Activated naive CD8-positive, alpha-beta T cell (primary cell): ENCODE results near the gene CHMP2B.

Source experiments
- H3K27ac Mint-ChIP-seq: one replicate; pipeline ENCODE4 v1.8.0; 2021; ENCODE audit warnings: mixed read lengths
- H3K27me3 Mint-ChIP-seq: one replicate; pipeline ENCODE4 v1.8.0; 2021; ENCODE audit warnings: mixed read lengths
- H3K36me3 Mint-ChIP-seq: one replicate; pipeline ENCODE4 v1.8.0; 2021; ENCODE audit warnings: mixed read lengths
- H3K4me1 Mint-ChIP-seq: one replicate; pipeline ENCODE4 v1.8.0; 2021; ENCODE audit warnings: low read depth, mixed read lengths
- H3K4me3 Mint-ChIP-seq: one replicate; pipeline ENCODE4 v1.8.0; 2021; ENCODE audit warnings: mild to moderate bottlenecking, mixed read lengths
- H3K9me3 Mint-ChIP-seq: one replicate; pipeline ENCODE4 v1.8.0; 2021; ENCODE audit warnings: low read depth, mixed read lengths

Gene CHMP2B

DNA sequence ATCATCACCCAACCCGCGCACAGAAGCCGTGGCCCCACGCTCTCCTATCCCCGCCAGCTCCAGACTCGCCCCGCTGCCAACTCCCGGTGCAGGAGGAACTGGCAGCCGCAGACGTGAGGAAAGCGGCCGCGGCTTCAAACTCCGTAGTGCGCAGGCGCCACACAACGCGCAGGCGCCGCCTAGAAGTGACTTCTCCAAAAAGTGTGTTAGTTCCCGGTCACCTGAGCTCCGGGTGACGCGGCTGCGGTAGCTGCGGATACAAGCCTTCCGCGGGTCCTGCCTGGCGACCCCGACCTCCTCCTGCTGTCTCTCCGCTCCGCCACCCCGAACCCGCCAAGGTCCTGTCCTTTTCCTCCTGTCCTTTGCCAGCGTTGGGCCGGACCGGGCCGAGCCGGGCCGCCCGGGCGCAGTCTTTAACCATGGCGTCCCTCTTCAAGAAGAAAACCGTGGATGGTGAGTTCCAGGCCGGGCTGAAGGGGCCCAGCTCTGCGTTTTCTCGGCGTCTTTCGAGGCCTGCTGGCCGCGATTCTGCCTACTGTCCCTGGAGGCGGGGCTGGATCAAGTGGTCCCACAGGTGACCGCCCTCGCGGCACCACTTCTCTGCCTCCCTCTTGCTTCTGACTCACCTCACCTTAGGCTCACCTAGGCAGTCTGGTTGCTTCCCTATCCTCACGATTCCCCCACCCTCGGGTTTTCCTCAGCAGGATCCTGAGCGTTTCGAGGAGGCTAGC is at the start of gene CHMP2B:
Gene CHMP2B (plus strand): TSS at position 206 of the 731 bp plus-strand sequence. CDS start 214 bp downstream, at position 420.
- peaks cover 8% of the 10 kb centered on the region for H3K27me3 Mint-ChIP-seq
- peaks cover 43% of the 10 kb centered on the region for H3K4me1 Mint-ChIP-seq
- H3K9me3 Mint-ChIP-seq: peaks cover 4% of the 10 kb centered on the region
- H3K4me3 Mint-ChIP-seq: peak within 1 kb of the TSS; percentile 96
- H3K36me3 Mint-ChIP-seq: peaks cover 7% of the 10 kb centered on the region
- H3K27ac Mint-ChIP-seq: peak within 1 kb of the TSS; percentile 95

- Mint-ChIP-seq H3K4me3 (no peak overlapping the region), H3K27me3 (peaks cover 5% of the 10 kb centered on the region), H3K4me1 (no peaks in the 10 kb centered on the region), H3K27ac (no peak overlapping the region), H3K36me3 (no peaks in the 10 kb centered on the region), H3K9me3 (no peaks in the 10 kb centered on the region)
These were observed 47.5 kb upstream of the CHMP2B start for GRCh38 chr3:87179642-87180041.

DNA sequence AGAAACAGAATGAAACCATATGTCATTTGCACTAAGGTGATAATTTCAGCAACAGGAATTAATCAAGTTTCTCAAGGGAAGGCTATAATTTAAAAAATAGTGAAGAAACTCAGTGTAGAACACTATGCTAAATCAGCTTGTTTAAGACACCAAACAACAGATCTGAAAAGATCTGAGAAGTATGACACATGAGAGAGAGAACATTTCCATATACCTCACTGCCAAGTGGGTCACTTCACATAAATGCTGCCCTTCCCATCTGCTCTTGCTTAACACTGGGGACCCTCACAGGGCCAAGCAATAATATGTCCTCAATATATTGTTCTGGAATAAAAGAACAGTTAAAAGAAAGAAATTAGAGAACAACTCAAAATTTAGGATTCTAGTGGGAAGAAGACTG is 45.6 kb upstream of the CHMP2B start:
- Mint-ChIP-seq H3K36me3 (no peaks in the 10 kb centered on the region), H3K27ac (no peak overlapping the region), H3K9me3 (no peaks in the 10 kb centered on the region), H3K4me3 (no peak overlapping the region), H3K27me3 (peaks cover 5% of the 10 kb centered on the region), H3K4me1 (no peaks in the 10 kb centered on the region)

GRCh38 chr3:87182023-87182422 is 45.1 kb upstream of the CHMP2B start:
- Mint-ChIP-seq H3K36me3 (no peaks in the 10 kb centered on the region), H3K27me3 (peaks cover 6% of the 10 kb centered on the region), H3K4me1 (no peaks in the 10 kb centered on the region), H3K27ac (no peak overlapping the region), H3K9me3 (no peaks in the 10 kb centered on the region), H3K4me3 (no peak overlapping the region)

DNA sequence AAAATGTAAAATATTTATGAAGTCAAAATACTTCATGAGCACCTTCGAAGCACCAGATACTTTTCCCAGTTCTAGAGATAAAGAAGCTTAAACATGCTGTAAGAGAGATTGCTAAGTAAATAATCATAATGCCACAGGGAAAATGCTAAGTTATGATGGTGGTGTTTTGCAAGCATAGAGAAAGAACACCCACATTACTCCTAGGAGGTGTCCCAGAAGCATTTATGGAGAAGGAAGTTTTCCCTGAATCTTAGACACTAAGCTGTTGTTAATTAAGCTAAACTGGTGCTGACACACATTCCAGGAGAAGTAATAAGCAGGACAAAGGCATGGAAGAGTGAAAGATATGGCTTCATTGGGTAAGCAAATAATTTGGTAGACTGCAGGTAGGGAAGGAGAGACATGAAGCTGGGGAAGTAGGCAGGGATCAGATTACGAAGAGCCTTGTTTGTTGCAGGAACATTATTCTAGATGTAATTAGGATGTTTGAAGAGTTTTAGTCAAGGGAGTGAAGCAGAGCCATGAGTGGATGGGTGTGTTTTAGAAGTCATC is 40.4 kb upstream of the CHMP2B start:
- H3K27me3 Mint-ChIP-seq: peaks cover 9% of the 10 kb centered on the region
- H3K36me3 Mint-ChIP-seq: no peaks in the 10 kb centered on the region
- H3K27ac Mint-ChIP-seq: no peak overlapping the region
- H3K4me3 Mint-ChIP-seq: no peak overlapping the region
- H3K9me3 Mint-ChIP-seq: no peaks in the 10 kb centered on the region
- H3K4me1 Mint-ChIP-seq: no peaks in the 10 kb centered on the region

GRCh38 chr3:87191175-87191574 is 35.9 kb upstream of the CHMP2B start:
- Mint-ChIP-seq H3K9me3 (no peaks in the 10 kb centered on the region), H3K4me3 (no peak overlapping the region), H3K27me3 (peaks cover 10% of the 10 kb centered on the region), H3K36me3 (no peaks in the 10 kb centered on the region), H3K27ac (no peak overlapping the region), H3K4me1 (no peaks in the 10 kb centered on the region)

DNA sequence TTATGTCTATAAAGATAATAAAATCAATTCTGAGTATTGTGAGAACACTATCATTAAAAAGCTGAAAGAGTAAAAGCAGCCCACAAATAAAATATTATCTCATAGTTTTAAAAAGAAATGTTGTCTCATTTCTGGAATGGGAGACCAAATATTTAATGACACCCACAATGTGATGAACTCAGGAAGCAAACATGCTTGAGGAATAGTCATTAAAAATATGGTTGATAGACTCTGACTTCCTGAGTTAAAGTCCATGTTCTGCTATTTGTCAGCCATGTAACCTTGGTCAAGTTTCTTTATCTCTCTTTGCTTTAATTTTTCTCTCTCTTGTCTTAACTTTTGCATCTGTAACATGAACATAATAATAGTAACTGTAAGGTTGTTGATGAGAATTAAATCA is 35.5 kb upstream of the CHMP2B start:
- no peaks in the 10 kb centered on the region for H3K4me1 Mint-ChIP-seq
- no peak overlapping the region for H3K27ac Mint-ChIP-seq
- H3K9me3 Mint-ChIP-seq: no peaks in the 10 kb centered on the region
- no peak overlapping the region for H3K4me3 Mint-ChIP-seq
- peaks cover 9% of the 10 kb centered on the region for H3K27me3 Mint-ChIP-seq
- no peaks in the 10 kb centered on the region for H3K36me3 Mint-ChIP-seq

- peaks cover 8% of the 10 kb centered on the region for H3K27me3 Mint-ChIP-seq
- H3K36me3 Mint-ChIP-seq: no peaks in the 10 kb centered on the region
- H3K4me3 Mint-ChIP-seq: no peak overlapping the region
- H3K9me3 Mint-ChIP-seq: no peaks in the 10 kb centered on the region
- H3K27ac Mint-ChIP-seq: no peak overlapping the region
- no peaks in the 10 kb centered on the region for H3K4me1 Mint-ChIP-seq
These were observed 30.2 kb upstream of the CHMP2B start for GRCh38 chr3:87196879-87197278.

GRCh38 chr3:87197531-87197930 is 29.6 kb upstream of the CHMP2B start:
- no peak overlapping the region for H3K27ac Mint-ChIP-seq
- peaks cover 8% of the 10 kb centered on the region for H3K27me3 Mint-ChIP-seq
- no peaks in the 10 kb centered on the region for H3K9me3 Mint-ChIP-seq
- H3K36me3 Mint-ChIP-seq: no peaks in the 10 kb centered on the region
- no peaks in the 10 kb centered on the region for H3K4me1 Mint-ChIP-seq
- no peak overlapping the region for H3K4me3 Mint-ChIP-seq

GRCh38 chr3:87198774-87199173 is 28.3 kb upstream of the CHMP2B start:
- peaks cover 11% of the 10 kb centered on the region for H3K27me3 Mint-ChIP-seq
- no peaks in the 10 kb centered on the region for H3K9me3 Mint-ChIP-seq

DNA sequence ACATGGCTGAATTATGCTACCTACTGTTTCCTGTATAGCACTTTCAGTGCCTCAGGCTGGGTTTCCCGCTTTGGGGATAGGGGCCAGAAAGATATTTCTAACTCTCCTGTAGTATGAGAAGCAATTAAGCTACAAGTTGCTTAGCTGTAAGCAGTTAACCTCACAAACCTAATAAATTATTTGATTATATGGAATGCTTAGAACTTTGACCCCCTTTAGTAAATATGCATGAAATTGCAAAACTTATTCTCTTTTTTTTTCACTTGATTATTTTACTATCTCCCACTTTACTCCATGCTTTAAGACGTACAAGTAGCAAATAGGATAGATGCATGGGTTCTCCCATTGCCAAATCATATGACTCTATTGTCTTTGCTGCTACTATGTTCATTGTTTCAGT is 27.5 kb upstream of the CHMP2B start:
- no peaks in the 10 kb centered on the region for H3K9me3 Mint-ChIP-seq
- no peaks in the 10 kb centered on the region for H3K36me3 Mint-ChIP-seq
- peaks cover 11% of the 10 kb centered on the region for H3K27me3 Mint-ChIP-seq
- H3K4me3 Mint-ChIP-seq: no peak overlapping the region
- H3K4me1 Mint-ChIP-seq: no peaks in the 10 kb centered on the region
- no peak overlapping the region for H3K27ac Mint-ChIP-seq

More at GRCh38 chr3:87198774-87199173, 28.3 kb upstream of the CHMP2B start:
- Mint-ChIP-seq H3K36me3 (no peaks in the 10 kb centered on the region), H3K27ac (no peak overlapping the region), H3K4me3 (no peak overlapping the region), H3K4me1 (no peaks in the 10 kb centered on the region)

DNA sequence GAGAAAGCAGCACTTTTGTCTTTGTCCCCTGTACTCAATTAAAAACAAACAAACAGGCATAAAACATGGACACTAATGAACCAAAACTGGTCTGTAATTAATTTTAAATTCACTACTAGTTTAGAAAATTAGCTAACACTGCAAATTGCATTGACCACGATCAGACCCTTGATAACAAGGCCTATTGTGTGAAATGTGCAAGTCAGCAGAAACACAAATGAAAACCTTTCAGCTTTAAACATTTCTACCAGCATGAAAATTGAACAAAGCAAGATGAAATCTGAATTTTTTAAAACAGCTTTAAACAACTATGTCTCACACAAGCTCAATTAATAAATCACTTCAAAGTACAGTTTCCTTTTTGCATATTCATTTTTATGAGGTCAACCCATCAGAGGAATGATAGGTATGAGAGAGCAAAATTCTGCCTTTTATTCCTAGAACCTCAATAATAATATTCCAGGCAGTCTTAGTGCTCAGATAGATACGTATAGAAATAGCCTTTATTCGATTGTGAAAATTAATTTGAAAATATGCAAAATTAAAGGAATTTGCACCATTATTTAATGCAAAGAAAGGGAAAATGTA is 27.0 kb upstream of the CHMP2B start:
- Mint-ChIP-seq H3K27ac (no peak overlapping the region), H3K36me3 (no peaks in the 10 kb centered on the region), H3K9me3 (no peaks in the 10 kb centered on the region), H3K4me1 (no peaks in the 10 kb centered on the region), H3K27me3 (peaks cover 12% of the 10 kb centered on the region), H3K4me3 (no peak overlapping the region)

DNA sequence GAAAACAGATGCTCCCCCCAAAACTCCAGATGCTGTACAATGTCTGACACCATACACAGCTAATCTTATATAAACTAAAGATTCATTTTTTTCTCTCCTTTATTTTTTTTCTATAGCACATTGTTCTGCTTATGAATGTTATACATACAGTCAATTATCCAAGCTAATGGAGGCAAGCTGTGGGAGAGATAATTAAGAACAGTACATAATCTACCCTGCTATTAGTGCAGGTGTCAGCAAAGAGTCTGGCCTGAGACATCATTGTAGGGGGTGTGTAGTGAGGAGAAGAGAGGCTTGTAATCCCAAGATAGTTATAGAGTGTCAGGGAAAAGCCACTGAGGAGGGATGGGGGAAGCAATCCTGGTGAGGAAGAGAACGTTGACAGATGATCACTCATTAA is 25.4 kb upstream of the CHMP2B start:
- Mint-ChIP-seq H3K4me3 (no peak overlapping the region), H3K4me1 (no peaks in the 10 kb centered on the region), H3K27ac (no peak overlapping the region), H3K36me3 (no peaks in the 10 kb centered on the region), H3K9me3 (no peaks in the 10 kb centered on the region), H3K27me3 (peaks cover 14% of the 10 kb centered on the region)

- Mint-ChIP-seq H3K9me3 (no peaks in the 10 kb centered on the region), H3K27ac (no peak overlapping the region), H3K4me1 (no peaks in the 10 kb centered on the region), H3K27me3 (peaks cover 9% of the 10 kb centered on the region), H3K4me3 (no peak overlapping the region), H3K36me3 (no peaks in the 10 kb centered on the region)
These were observed 23.3 kb upstream of the CHMP2B start for GRCh38 chr3:87203809-87204208.

DNA sequence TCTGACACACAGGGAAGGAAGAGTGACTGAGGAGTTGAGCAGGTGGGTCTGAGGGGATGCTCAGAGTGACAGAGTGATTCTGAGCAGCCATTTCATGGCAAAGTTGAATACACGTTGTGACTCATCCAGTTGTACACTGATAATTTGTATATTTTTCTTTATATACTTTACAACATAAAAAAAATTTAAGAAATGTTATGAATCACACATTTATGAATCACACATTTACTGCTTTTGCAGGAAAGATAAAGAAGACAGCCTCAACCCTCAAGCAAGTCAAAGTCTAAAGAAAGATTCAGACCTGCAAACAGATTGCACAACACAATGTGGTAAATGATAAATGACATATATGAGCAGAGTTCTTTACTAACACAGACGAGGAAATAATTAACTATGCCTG is 21.0 kb upstream of the CHMP2B start:
- H3K4me3 Mint-ChIP-seq: no peak overlapping the region
- H3K36me3 Mint-ChIP-seq: no peaks in the 10 kb centered on the region
- H3K27me3 Mint-ChIP-seq: peaks cover 9% of the 10 kb centered on the region
- H3K4me1 Mint-ChIP-seq: no peaks in the 10 kb centered on the region
- no peaks in the 10 kb centered on the region for H3K9me3 Mint-ChIP-seq
- H3K27ac Mint-ChIP-seq: no peak overlapping the region
